ENCODE data around the gene PCYT2. TPM values are rescaled to one million over a fixed set of nuclear protein-coding genes. Genes with fewer than 3 reads are reported as not detected.

The PCYT2 gene
- total RNA-seq, 1 donor from 2014 or later = 33.2 TPM

DNA sequence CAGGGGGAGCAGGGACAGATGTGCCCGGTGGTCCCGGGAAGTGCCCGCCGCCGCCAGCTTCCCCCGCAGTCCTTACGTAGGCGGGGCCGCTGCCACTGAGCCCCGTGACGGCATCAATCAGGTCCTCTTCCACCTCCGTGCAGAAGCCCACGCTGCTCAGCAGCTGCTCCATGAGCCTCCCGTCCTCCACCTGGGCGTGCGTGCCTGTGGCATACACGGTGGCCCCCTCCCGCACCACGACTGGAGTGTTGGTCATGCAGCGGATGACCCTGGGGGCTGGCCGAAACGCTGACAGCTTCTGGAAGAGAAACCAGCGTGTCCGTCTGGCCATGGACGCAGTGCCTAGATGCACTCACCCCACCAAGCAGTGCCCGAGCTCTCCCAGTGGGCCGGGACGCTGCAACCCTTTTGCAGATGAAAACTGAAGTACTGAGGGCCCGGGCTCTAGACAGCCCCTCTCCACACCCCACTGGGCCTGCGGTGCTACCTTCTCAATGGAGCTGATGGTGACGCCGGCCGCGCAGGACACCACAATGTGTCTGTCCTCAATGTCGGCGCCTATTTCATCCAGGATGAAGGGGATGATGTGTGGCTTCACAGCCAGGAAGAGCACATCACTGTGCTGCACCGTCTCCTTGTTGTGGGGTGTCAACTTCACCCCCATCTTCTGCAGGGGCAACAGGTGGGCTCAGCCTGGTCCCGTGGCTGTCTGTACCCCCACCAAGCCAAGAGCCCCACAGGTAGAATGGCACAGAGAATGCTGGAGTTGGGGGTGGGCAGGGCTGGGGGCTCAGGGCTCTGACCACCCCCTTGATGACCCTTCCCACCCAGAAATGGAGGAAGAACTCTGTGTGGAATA is 23.9 kb upstream of the PCYT2 start:
- no peak for DNase-seq (ENCODE audit: extremely low spot score, unreplicated experiment)
- H3K27ac Mint-ChIP-seq (ENCODE audit: unreplicated experiment) = no peak overlapping the region
- H3K27me3 Mint-ChIP-seq (ENCODE audit: unreplicated experiment) = no peaks in the 10 kb centered on the region
- TF ChIP-seq, protein P1, sequence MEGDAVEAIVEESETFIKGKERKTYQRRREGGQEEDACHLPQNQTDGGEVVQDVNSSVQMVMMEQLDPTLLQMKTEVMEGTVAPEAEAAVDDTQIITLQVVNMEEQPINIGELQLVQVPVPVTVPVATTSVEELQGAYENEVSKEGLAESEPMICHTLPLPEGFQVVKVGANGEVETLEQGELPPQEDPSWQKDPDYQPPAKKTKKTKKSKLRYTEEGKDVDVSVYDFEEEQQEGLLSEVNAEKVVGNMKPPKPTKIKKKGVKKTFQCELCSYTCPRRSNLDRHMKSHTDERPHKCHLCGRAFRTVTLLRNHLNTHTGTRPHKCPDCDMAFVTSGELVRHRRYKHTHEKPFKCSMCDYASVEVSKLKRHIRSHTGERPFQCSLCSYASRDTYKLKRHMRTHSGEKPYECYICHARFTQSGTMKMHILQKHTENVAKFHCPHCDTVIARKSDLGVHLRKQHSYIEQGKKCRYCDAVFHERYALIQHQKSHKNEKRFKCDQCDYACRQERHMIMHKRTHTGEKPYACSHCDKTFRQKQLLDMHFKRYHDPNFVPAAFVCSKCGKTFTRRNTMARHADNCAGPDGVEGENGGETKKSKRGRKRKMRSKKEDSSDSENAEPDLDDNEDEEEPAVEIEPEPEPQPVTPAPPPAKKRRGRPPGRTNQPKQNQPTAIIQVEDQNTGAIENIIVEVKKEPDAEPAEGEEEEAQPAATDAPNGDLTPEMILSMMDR (IDR thresholded peaks at IDR 0.05) = no peak
- no peaks in the 10 kb centered on the region for H3K9me3 Mint-ChIP-seq (ENCODE audit: unreplicated experiment)
- peaks cover 26% of the 10 kb centered on the region for H3K4me1 Mint-ChIP-seq (ENCODE audit: unreplicated experiment)
- peak overlapping the region; percentile 89 for H3K4me3 Mint-ChIP-seq (ENCODE audit: unreplicated experiment)
- peaks cover 2% of the 10 kb centered on the region for H3K36me3 Mint-ChIP-seq (ENCODE audit: unreplicated experiment)

DNA sequence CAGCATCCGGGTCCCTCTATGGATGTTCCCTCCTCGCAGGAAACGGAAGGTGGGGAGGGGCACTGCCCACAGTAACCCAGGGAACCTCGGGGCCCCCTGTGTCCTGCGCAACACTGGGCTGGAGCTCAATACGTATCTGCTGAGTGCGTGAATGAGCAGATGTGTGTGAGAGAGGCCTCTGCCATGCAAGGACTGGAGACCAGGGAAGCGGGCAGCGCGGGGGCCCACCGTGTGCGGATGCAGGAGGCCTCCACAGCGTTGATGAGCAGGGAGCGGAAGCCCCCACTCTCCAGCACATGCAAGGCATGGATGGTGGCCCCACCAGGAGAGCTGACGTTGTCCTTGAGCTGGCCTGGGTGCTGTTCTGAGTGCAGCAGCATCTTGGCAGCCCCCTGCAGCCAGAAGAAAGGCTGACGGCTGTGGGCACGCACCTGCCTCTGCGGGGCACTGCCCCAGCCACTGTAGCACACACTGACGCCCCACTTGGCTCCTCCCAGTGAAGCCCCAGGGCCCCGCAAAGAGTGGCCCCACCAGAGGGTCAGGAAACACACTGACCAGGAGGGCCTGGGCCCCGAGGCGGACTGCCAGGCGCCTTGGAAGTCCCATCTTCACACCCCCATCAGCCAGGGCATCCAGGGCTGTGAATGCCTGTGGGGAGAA is 23.0 kb upstream of the PCYT2 start:
- TF ChIP-seq, protein P1 (IDR thresholded peaks at IDR 0.05) = no peak
- Mint-ChIP-seq H3K4me1 (ENCODE audit: unreplicated experiment) (peaks cover 30% of the 10 kb centered on the region), H3K36me3 (ENCODE audit: unreplicated experiment) (peaks cover 2% of the 10 kb centered on the region), H3K27me3 (ENCODE audit: unreplicated experiment) (no peaks in the 10 kb centered on the region), H3K27ac (ENCODE audit: unreplicated experiment) (no peak overlapping the region), H3K4me3 (ENCODE audit: unreplicated experiment) (no peak overlapping the region), H3K9me3 (ENCODE audit: unreplicated experiment) (no peaks in the 10 kb centered on the region)
- no peak for DNase-seq (ENCODE audit: extremely low spot score, unreplicated experiment)

DNA sequence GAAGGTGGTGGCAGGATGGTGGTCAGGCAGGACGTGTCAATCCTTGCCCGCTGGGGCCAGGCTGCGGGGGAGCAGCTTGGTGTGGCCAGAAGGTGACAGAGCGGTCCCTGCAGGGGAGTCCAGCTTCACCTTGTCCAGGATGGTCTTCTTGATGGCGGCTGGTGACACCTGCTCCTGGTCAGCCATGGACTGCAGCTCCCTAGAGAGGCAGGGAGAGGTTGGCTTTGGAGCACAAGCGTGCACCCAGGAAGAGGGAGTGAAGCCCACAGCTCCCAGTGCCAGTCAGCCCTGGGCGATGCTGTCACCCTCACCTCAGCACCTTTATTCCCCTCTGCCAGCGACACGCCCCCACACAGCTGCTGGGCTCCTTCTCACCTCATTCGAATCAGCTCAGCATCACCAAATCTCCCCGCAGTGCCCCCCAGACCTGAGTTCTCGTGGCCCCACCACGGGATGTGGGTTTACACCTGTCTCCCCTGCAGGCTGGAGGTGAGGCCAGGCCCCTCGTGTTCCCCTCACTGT is 22.0 kb upstream of the PCYT2 start:
- no peak for DNase-seq (ENCODE audit: extremely low spot score, unreplicated experiment)
- H3K4me3 Mint-ChIP-seq (ENCODE audit: unreplicated experiment) = no peak overlapping the region
- TF ChIP-seq, protein P1 (IDR thresholded peaks at IDR 0.05) = no peak
- no peaks in the 10 kb centered on the region for H3K27me3 Mint-ChIP-seq (ENCODE audit: unreplicated experiment)
- H3K27ac Mint-ChIP-seq (ENCODE audit: unreplicated experiment) = no peak overlapping the region
- peaks cover 2% of the 10 kb centered on the region for H3K36me3 Mint-ChIP-seq (ENCODE audit: unreplicated experiment)
- H3K9me3 Mint-ChIP-seq (ENCODE audit: unreplicated experiment) = no peaks in the 10 kb centered on the region
- peaks cover 36% of the 10 kb centered on the region for H3K4me1 Mint-ChIP-seq (ENCODE audit: unreplicated experiment)

DNA sequence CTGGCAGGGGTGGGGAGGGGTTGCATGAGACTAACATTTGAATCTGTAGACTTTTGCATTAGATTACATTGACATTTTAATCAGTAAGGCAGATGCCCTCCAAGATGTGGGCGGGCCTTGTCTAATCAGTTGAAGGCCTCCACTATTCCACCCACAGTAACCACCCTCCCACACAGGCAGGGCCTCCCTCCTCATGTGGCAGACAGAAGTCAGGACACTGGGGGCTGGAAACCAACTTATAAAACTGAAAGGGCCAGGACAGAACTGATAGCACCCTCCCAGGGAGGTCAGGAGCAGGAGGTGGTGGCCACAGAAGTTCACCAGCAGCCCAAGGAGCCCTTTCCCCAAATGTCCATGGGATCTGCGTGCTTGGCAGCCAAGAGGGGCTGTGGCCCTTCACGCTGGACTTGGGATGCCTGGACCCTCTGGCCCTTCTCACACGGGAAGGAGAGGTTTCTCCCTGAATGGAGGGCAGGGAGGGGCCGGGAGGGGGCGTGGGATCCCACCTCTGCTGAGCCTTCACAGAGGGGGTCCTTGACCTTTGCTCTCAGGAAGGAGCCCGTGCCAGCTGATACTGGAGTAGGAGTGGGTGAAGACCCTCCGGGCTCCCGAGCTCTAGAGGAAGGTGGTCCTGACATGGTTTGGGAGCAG is 21.3 kb upstream of the PCYT2 start:
- no peaks in the 10 kb centered on the region for H3K9me3 Mint-ChIP-seq (ENCODE audit: unreplicated experiment)
- H3K4me1 Mint-ChIP-seq (ENCODE audit: unreplicated experiment) = peaks cover 31% of the 10 kb centered on the region
- H3K36me3 Mint-ChIP-seq (ENCODE audit: unreplicated experiment) = peaks cover 2% of the 10 kb centered on the region
- TF ChIP-seq, protein P1 (IDR thresholded peaks at IDR 0.05) = no peak
- H3K27me3 Mint-ChIP-seq (ENCODE audit: unreplicated experiment) = no peaks in the 10 kb centered on the region
- no peak overlapping the region for H3K27ac Mint-ChIP-seq (ENCODE audit: unreplicated experiment)
- DNase-seq (ENCODE audit: extremely low spot score, unreplicated experiment) = no peak
- H3K4me3 Mint-ChIP-seq (ENCODE audit: unreplicated experiment) = no peak overlapping the region

All from osteocyte (in vitro differentiated cells).